ENCODE data around the gene SMCO3. TPM values are rescaled to one million over a fixed set of nuclear protein-coding genes. Genes with fewer than 3 reads are reported as not detected.

SMCO3 gene
- total RNA-seq, 1 experiment from 2014 or later: not detected

DNA sequence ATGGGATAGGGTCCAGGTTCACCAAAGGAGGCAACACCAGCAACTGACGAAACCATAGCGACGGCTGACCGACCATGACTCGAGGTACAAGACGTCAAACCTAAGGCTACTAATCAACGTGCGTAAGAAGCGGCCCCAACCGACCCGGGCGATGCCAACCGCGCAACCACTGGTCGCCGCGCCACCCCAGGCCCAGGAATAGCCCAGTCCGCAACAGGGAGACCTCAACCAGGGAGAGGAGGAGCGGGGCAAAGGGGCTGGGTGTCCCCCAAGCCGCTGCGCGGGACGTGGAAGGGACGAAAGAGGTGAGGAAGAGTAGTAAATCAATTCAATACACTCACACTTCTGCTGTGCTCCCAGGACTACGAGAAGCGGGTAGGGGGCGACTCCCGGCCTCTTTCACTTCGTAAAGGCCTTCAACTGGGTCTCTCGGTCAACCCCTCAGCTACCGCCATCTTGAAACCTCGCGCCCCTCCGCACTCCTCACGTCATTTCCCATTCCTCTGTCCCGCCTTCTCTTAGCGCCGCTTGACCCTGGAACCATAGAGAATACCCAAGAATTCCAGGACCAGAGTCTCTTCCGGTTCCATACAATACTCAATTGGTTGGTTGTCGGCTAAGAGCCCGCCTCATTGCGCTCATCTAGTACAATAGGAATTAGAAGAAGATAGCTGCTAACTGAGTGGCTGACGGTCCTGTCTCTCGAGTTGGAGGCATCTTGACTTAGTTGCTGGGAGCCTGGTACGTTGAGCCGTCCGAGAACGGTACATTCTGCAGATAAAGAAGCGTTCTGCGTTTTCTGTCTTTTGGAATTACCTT, 10.8 kb downstream of the SMCO3 start, which contains the start of the genes C12orf60 and WBP11 (continued):
- TF ChIP-seq CTCF (IDR thresholded peaks at IDR 0.05 in 2 of 3, conservative IDR thresholded peaks at IDR 0.05 in 1 of 3; ENCODE audit: borderline replicate concordance in 1 of 3, insufficient read depth in 1 of 3, low read depth in 2 of 3, low read length in 2 of 3) (no peak), EZH2phosphoT487 (IDR thresholded peaks at IDR 0.05; ENCODE audit: borderline replicate concordance) (no peak), YY1 (IDR thresholded peaks at IDR 0.05; ENCODE audit: extremely low read depth, insufficient replicate concordance, low read depth, low read length) (peak; percentile 93)

DNA sequence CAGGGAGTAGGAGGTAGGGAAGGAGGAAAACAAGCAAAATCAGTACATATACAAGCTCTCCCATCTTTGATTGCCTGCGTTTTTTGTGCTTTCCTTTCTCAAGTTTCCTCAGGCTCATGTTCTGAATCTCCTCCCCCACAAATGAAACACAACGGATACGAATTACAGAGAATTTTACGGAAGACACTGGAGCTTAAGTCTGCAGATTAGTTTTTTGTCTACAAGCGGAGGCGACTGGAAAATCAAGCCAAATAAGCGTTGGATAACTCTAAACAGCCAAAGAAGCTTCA, 11.3 kb downstream of the SMCO3 start:
- H3K79me2 ChIP-seq (ENCODE audit: insufficient read depth, low read length): peaks cover 65% of the 10 kb centered on the region
- POLR2A ChIA-PET: interaction anchor here (1.8 to 2.2 kb wide), 4 partner anchors 9 to 33 kb away, joined by 6 to 13 read pairs (median 9); a partner anchor contains a TSS
- RAD21 ChIA-PET (ENCODE audit: low non-redundant PET in 1 of 2, low total read pairs in 2 of 2, uncharacterized antibody in 2 of 2, unreplicated experiment in 2 of 2): no interaction called here
- TF ChIP-seq EZH2 (IDR thresholded peaks at IDR 0.05): no peak
- no peak for TF ChIP-seq SP1 (IDR thresholded peaks at IDR 0.05; ENCODE audit: low read depth)
- TF ChIP-seq POLR2AphosphoS5 (IDR thresholded peaks at IDR 0.05; ENCODE audit: low read depth, low read length): no peak
- no peak for TF ChIP-seq JUND (IDR thresholded peaks at IDR 0.05)
- TF ChIP-seq CEBPB (IDR thresholded peaks at IDR 0.05; ENCODE audit: low read depth): no peak
- no peak for TF ChIP-seq EZH2phosphoT487 (IDR thresholded peaks at IDR 0.05; ENCODE audit: borderline replicate concordance)
- no peak for TF ChIP-seq CTCF (IDR thresholded peaks at IDR 0.05 in 2 of 3, conservative IDR thresholded peaks at IDR 0.05 in 1 of 3; ENCODE audit: borderline replicate concordance in 1 of 3, insufficient read depth in 1 of 3, low read depth in 2 of 3, low read length in 2 of 3)
- TF ChIP-seq ELF1 (IDR thresholded peaks at IDR 0.05; ENCODE audit: borderline replicate concordance, low read depth): no peak
- TF ChIP-seq YY1 (IDR thresholded peaks at IDR 0.05; ENCODE audit: extremely low read depth, insufficient replicate concordance, low read depth, low read length): no peak
- TF ChIP-seq SIN3A (IDR thresholded peaks at IDR 0.05; ENCODE audit: low read depth): no peak
- TF ChIP-seq RAD21 (IDR thresholded peaks at IDR 0.05; ENCODE audit: low read depth): no peak
- no peak for TF ChIP-seq ZBTB33 (IDR thresholded peaks at IDR 0.05; ENCODE audit: extremely low read depth, insufficient replicate concordance, low read length)
- TF ChIP-seq FOSL1 (IDR thresholded peaks at IDR 0.05; ENCODE audit: low read depth): no peak
- TF ChIP-seq ZFX (IDR thresholded peaks at IDR 0.05): no peak

More for the DNA sequence above, 11.3 kb downstream of the SMCO3 start:
- intact Hi-C loops (cut with micrococcal nuclease): no loop called here
- ATAC-seq: no peak
- no peak overlapping the region for H2AFZ ChIP-seq (ENCODE audit: low read depth, low read length, poor library complexity, severe bottlenecking)
- H3K9me3 ChIP-seq (ENCODE audit: control insufficient read depth in 1 of 2, insufficient read depth in 1 of 2, low read depth in 1 of 2, low read length in 2 of 2): no peaks in the 10 kb centered on the region
- H3K27ac ChIP-seq (ENCODE audit: low read depth, low read length): peak overlapping the region; percentile 79
- no peaks in the 10 kb centered on the region for H3K9me2 ChIP-seq (ENCODE audit: insufficient read depth)
- H4K20me1 ChIP-seq (ENCODE audit: insufficient read depth): no peaks in the 10 kb centered on the region
- peaks cover 6 to 15% of the 10 kb centered on the region in 2 experiments; a peak in 3 of 4 replicates for H3K4me1 ChIP-seq (ENCODE audit: control insufficient read depth in 1 of 2, insufficient read depth in 2 of 2, low read length in 2 of 2)
- no peak for DNase-seq (ENCODE audit: low read depth, low spot score)
- CTCF ChIA-PET: interaction anchor here (1.2 to 1.4 kb wide), 3 partner anchors 9 to 729 kb away, joined by 3 to 5 read pairs (median 4); no protein-coding TSS in a partner anchor
- H3K4me2 ChIP-seq (ENCODE audit: low read length): peak overlapping the region; percentile 75
- H3K36me3 ChIP-seq (ENCODE audit: control insufficient read depth in 1 of 2, insufficient read depth in 2 of 2, low read length in 2 of 2): peaks cover 18 to 19% of the 10 kb centered on the region in 2 experiments
- H3K9ac ChIP-seq (ENCODE audit: low read length): peak overlapping the region; percentile 95
- H3K4me3 ChIP-seq (replicated peaks in 1 of 2; ENCODE audit: low read depth in 1 of 2, low read length in 2 of 2): peak overlapping the region; percentile 86 to 94
- no peaks in the 10 kb centered on the region for H3K27me3 ChIP-seq (ENCODE audit: insufficient read depth, low read length)
- BruUV-seq (replicated peaks): no TSS peak
